ENCODE results near the gene ARHGAP19. TPM values are rescaled to one million over a fixed set of nuclear protein-coding genes. Genes with fewer than 3 reads are reported as not detected.
A peak's percentile ranks its signal among the peaks of the same experiment; 100 is the strongest.
"Not testable (repeated sequence)": the region's sequence is repeated elsewhere in the genome, so short reads cannot be mapped to it uniquely, and the experiment has no call there.

The ARHGAP19 gene
- polyA plus RNA-seq, 1 donor from 2014 or later = 5.2 TPM

GRCh38 chr10:97292862-97293198, 393 bp upstream of the ARHGAP19 start:
- H2AFZ ChIP-seq (ENCODE audit: low read depth, low read length) = no peak overlapping the region
- H3K9me2 ChIP-seq (ENCODE audit: insufficient read depth, low read length) = no peaks in the 10 kb centered on the region
- H3K79me2 ChIP-seq (replicated peaks; ENCODE audit: insufficient read depth, low read length) = no peaks in the 10 kb centered on the region
- no peaks in the 10 kb centered on the region for H4K20me1 ChIP-seq (ENCODE audit: insufficient read depth)
- peak overlapping the region; percentile 89 for H3K4me3 ChIP-seq (ENCODE audit: low read length)
- H3K27me3 ChIP-seq (ENCODE audit: insufficient read depth, low read depth, low read length) = no peaks in the 10 kb centered on the region
- peak overlapping the region; percentile 55 for H3K4me2 ChIP-seq (ENCODE audit: low read length)
- no peak for TF ChIP-seq EP300 (conservative IDR thresholded peaks at IDR 0.05; ENCODE audit: poor library complexity, severe bottlenecking)
- no peak for TF ChIP-seq SMC3 (conservative IDR thresholded peaks at IDR 0.05; ENCODE audit: poor library complexity)
- TF ChIP-seq TAF1 (IDR thresholded peaks at IDR 0.05; ENCODE audit: low read depth) = no peak
- H3K9me3 ChIP-seq (ENCODE audit: low read length) = no peaks in the 10 kb centered on the region
- no peak overlapping the region for H3K27ac ChIP-seq (ENCODE audit: low read length)
- no peaks in the 10 kb centered on the region for H3F3A ChIP-seq (ENCODE audit: insufficient read depth, low read length, poor library complexity, severe bottlenecking)
- H3K36me3 ChIP-seq (ENCODE audit: insufficient read depth, low read length) = no peaks in the 10 kb centered on the region
- H3K9ac ChIP-seq (ENCODE audit: low read length) = no peak overlapping the region

GRCh38 chr10:97291357-97292096, 910 bp downstream of the ARHGAP19 start:
- Histone ChIP-seq H4K20me1 (ENCODE audit: insufficient read depth) (no peaks in the 10 kb centered on the region), H3K79me2 (replicated peaks; ENCODE audit: insufficient read depth, low read length) (no peaks in the 10 kb centered on the region), H3K36me3 (ENCODE audit: insufficient read depth, low read length) (no peaks in the 10 kb centered on the region), H3K4me2 (ENCODE audit: low read length) (peak overlapping the region; percentile 72), H3K4me3 (ENCODE audit: low read length) (peak overlapping the region; percentile 89), H3K27ac (ENCODE audit: low read length) (peak overlapping the region; percentile 69), H3K9ac (ENCODE audit: low read length) (peak overlapping the region; percentile 69), H2AFZ (ENCODE audit: low read depth, low read length) (peak overlapping the region; percentile 74), H3K9me2 (ENCODE audit: insufficient read depth, low read length) (no peaks in the 10 kb centered on the region), H3K27me3 (ENCODE audit: insufficient read depth, low read depth, low read length) (no peaks in the 10 kb centered on the region), H3K9me3 (ENCODE audit: low read length) (no peaks in the 10 kb centered on the region), H3F3A (ENCODE audit: insufficient read depth, low read length, poor library complexity, severe bottlenecking) (no peaks in the 10 kb centered on the region)
- TF ChIP-seq EP300 (conservative IDR thresholded peaks at IDR 0.05; ENCODE audit: poor library complexity, severe bottlenecking) = no peak
- no peak for TF ChIP-seq EZH2 (IDR thresholded peaks at IDR 0.05; ENCODE audit: borderline replicate concordance, insufficient read depth, low read length, poor library complexity, severe bottlenecking)
- no peak for TF ChIP-seq CTCF (IDR thresholded peaks at IDR 0.05; ENCODE audit: poor library complexity, severe bottlenecking)
- no peak for TF ChIP-seq REST (IDR thresholded peaks at IDR 0.05; ENCODE audit: borderline replicate concordance)
- TF ChIP-seq SMC3 (conservative IDR thresholded peaks at IDR 0.05; ENCODE audit: poor library complexity) = no peak
- no peak for TF ChIP-seq RAD21 (conservative IDR thresholded peaks at IDR 0.05)
- TF ChIP-seq MXI1 (conservative IDR thresholded peaks at IDR 0.05; ENCODE audit: poor library complexity, severe bottlenecking) = no peak
- no peak for TF ChIP-seq TAF1 (IDR thresholded peaks at IDR 0.05; ENCODE audit: low read depth)
- TF ChIP-seq POLR2AphosphoS5 (IDR thresholded peaks at IDR 0.05) = no peak

GRCh38 chr10:97290576-97291356, 1.7 kb downstream of the ARHGAP19 start:
- not testable (repeated sequence) for H3K4me3 ChIP-seq (ENCODE audit: low read length); H3F3A ChIP-seq (ENCODE audit: insufficient read depth, low read length, poor library complexity, severe bottlenecking); H3K9me2 ChIP-seq (ENCODE audit: insufficient read depth, low read length); H3K9ac ChIP-seq (ENCODE audit: low read length); H3K4me2 ChIP-seq (ENCODE audit: low read length); H3K9me3 ChIP-seq (ENCODE audit: low read length); H3K79me2 ChIP-seq (replicated peaks; ENCODE audit: insufficient read depth, low read length); H3K27ac ChIP-seq (ENCODE audit: low read length); H3K36me3 ChIP-seq (ENCODE audit: insufficient read depth, low read length); H3K27me3 ChIP-seq (ENCODE audit: insufficient read depth, low read depth, low read length); H4K20me1 ChIP-seq (ENCODE audit: insufficient read depth); H2AFZ ChIP-seq (ENCODE audit: low read depth, low read length)

GRCh38 chr10:97290076-97290475, 2.4 kb downstream of the ARHGAP19 start:
- not testable (repeated sequence) for H3F3A ChIP-seq (ENCODE audit: insufficient read depth, low read length, poor library complexity, severe bottlenecking); H3K4me2 ChIP-seq (ENCODE audit: low read length); H3K9me3 ChIP-seq (ENCODE audit: low read length); H3K27ac ChIP-seq (ENCODE audit: low read length); H3K79me2 ChIP-seq (replicated peaks; ENCODE audit: insufficient read depth, low read length); H3K9ac ChIP-seq (ENCODE audit: low read length); H3K27me3 ChIP-seq (ENCODE audit: insufficient read depth, low read depth, low read length); H3K36me3 ChIP-seq (ENCODE audit: insufficient read depth, low read length); H2AFZ ChIP-seq (ENCODE audit: low read depth, low read length); H3K9me2 ChIP-seq (ENCODE audit: insufficient read depth, low read length); H3K4me3 ChIP-seq (ENCODE audit: low read length); H4K20me1 ChIP-seq (ENCODE audit: insufficient read depth)

All from neural cell (in vitro differentiated cells).